Activated CD8-positive, alpha-beta memory T cell treated with anti-CD3 and anti-CD28 coated beads, Interleukin-2, amount 50 U/mL, for 48 hours (primary cell): ENCODE measurements around the gene TBC1D32.
"Not testable (repeated sequence)": the region's sequence is repeated elsewhere in the genome, so short reads cannot be mapped to it uniquely, and the experiment has no call there.

Experiments
- DNase-seq: peaks from one replicate; pipeline ENCODE4 v3.0.0-alpha.2; 2020

The TBC1D32 gene

DNA sequence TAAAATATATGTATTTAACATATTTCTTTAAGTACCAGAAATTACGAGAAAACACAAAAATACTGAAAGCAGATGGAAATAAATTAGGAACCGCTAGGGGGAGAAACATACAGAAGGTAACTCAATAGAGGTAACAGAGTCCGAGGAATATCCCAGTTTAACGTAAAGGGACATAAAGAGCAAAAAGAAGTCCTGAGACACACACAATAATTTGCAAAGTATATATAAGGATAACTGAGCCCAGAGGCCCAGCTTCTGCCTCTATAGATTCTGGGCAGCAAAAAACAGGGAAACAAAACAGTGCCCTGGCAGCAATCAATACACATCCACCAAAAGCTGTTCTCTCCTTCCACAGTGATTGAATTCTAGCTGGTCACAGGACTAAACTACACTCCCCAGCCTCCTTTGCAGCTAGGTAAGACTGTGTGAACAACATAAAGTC lies 15.1 kb downstream of the TBC1D32 start:
- no peak for DNase-seq

DNA sequence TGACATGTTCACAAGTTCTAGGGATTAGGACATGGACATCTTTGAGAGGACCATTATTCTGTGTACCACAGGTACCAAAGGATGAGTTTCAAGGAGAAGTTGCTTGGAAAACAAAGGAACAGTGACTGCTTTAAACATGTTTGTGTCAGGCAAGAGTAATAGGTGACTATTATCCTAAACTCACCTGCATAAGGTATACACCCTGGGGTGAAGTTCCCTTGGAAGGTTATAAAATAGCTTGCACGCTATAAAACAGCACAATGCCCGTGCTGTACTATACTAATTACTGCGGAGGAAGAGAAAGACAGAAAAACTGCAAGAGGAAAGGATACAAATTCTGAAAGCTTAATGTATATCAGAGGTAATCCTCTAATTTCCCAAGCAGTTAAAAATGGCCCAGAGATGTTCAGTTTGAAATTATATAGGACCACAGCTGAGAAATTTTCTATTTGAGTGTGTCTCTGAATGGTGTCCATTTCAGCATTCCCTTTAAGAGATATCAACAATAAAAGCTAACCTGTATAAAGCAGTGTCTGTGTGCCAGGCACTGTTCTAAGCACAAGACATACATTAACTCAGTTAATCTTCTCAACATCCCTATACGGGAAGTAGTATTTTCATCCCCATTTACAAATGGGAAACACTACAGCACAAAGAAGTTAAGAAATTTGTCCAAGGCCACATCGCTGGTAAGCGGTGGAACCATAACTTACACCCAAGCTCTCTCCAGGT lies 19.7 kb downstream of the TBC1D32 start:
- DNase-seq = no peak

DNA sequence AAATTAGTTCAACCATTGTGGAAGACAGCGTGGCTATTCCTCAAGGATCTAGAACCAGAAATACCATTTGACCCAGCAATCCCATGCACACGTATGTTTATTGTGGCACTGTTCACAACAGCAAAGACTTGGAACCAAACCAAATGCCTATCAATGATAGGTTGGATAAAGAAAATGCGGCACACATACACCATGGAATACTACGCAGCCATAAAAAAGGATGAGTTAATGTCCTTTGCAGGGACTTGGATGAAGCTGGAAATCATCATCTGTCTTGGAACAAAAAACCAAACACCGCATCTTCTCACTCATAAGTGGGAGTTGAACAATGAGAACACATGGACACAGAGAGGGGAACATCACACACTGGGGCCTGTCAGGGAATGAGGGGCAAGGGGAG lies 22.5 kb downstream of the TBC1D32 start:
- DNase-seq = not testable (repeated sequence)

DNA sequence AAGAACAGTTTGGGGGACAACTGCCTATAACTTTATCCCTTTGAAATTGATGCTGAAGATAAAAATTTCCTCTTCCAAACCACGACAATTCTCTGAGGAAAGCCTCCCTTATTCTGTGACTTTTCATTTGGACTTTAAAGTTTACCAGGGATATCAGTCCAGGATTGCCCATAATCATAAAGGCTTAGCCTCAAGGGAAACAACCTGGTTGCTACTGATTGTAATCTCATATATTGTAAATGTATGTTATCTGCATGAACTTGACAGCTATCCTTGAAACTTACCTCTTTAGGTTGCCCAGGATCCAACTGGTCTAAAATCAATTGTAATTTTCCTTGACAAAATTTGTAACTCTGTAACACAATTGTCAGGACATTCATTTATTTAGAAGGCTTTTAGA lies 23.8 kb downstream of the TBC1D32 start:
- no peak for DNase-seq

DNA sequence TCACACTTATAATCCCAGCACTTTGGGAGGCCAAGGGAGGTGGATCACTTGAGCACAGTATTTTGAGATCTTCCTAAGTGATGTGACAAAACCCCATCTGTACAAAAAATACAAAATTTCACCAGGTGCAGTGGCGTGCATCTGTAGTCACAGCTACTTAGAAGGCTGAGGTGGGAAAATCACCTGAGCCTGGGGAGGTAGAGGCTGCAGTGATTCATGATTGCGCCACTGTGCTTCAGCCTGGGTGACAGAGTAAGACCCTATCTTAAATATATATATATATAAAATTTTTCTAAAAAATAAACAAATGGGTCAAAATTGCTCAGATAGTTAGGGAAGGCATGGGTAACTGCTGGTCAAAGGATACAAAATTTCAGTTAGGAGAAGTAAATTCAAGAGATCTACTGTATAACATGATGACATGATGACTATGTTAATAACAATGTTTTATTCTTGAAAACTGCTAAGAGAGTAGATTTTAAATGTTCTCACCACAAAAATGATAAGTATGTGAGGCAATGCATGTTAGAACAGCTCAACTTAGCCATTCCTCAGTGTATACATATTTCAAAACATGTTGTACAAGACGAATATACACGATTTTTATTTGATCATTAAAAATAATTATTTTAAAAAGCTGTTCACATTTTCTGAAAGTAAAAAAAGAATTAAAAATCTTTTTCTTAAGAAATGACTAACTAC lies 24.4 kb downstream of the TBC1D32 start:
- no peak for DNase-seq

DNA sequence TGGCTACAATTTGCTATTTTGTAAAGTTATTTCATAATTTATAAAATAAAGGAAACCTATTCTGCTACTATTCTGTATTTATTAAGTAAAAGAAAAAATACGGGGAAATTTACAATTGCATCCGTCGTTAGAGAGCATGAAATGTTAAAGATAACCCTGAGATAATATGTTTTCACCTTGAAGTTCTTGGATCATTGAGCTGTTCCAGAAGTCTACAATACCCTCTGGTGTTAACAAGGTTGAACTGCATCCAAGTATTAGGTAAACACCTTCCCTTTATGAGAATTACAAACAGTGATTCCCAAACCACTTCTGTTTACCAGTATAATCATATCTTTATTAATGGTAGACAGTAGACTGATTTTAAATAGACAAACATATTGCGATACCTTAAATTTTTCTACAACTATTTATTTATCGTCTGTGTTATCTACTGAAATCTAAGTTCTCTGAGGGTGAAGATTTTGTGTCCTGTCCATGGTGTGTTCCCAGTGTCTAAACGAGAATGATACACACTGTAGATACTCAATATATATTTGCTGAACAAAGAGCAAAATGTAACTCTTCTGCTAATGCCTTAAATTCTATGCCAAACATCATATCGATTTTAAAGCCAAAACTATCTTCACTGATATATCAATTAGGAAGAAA lies 28.2 kb downstream of the TBC1D32 start:
- DNase-seq = no peak

DNA sequence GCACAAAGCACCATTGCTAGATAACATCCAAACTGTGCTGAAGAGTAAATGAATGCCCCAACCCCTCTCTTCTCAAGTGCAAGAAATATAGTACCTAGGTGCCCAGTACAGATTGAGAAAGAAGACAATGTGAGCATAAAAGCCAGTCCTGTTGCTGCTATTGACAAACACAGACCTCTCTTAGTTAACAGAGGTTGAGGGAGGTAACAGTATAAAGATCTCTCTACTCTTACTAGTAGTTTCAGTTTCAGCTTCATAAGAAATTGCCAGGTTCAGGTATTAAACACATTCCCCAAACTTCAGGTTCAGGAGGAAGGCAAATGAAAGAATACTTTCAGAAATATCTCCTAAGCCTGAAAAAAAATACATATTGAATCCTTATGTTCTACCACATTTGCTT lies 31.4 kb downstream of the TBC1D32 start:
- DNase-seq = no peak

DNA sequence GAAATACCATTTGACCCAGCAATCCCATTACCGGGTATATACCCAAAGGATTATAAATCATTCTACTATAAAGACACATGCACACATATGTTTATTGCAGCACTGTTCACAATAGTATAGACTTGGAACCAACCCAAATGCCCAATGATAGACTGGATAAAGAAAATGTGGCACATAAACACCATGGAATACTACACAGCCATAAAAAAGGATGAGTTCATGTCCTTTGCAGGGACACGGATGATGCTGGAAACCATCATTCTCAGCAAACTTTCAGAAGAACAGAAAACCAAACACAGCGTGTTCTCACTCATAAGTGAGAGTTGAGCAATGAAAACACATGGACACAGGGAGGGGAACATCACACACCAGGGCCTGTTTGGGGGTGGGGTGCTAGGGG lies 33.1 kb downstream of the TBC1D32 start:
- not testable (repeated sequence) for DNase-seq

DNA sequence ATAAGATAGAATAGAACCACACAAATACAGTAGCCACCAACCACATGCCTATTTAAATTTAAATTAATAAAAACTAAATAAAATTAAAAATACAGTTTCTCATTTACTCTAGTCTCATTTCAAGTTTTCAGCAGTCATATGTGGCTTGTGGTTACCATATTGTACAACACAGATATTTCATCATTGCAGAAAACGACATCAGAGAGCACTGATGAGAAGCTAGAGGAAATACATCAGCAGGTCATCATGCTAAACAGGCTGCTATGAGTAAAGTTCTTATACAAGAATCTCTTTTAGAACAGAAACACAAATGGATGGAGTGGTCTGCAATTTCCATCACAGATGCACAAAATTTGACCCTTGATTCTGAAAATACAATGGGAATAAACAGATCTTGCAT lies 36.6 kb downstream of the TBC1D32 start:
- no peak for DNase-seq

DNA sequence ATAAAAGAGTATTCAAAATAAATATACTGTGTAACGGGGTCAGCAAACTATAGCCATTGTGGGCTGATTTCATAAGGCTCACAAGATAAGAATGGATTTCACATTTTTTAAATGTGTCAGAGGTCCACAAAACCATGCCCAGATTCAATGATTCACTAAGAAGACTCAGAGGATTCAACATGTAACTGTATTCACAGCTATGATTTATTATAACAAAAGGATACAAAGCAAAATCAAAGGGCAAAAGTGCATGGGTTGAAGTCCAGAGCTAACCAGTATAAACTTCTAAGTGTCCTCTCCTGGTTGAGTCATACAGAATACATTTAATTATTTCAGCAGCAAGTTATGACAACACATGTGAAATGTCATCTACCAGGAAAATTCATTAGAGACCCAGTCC lies 49.2 kb downstream of the TBC1D32 start:
- DNase-seq = no peak

DNA sequence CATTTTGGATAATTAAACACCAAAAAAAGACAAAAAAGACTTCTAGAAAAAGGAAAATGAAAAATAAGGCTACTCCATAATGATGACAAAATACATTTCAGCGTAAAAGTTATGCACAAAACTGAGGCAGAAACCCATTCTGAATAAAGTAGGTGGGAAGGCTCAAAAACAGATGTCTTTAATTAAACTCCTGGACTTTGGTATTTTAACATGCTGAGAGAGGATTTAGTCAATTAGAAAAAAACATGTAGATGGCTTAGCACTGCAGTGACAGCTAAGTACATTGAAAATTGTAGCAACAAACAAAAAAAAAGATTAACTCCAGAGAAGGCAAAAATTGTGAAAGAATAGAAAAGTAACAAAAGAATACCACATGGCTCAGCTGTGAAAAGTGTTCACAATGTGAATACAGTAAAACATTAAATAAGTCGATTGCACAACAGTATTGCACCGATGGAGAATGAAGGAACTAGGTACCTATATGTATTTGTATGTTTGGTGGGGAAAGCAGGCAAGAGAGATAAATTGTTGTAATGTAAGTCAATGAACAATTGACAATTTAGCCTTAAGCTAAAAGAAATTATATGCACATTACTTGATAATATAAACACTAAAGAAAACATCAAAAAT lies 59.5 kb downstream of the TBC1D32 start:
- DNase-seq = no peak

DNA sequence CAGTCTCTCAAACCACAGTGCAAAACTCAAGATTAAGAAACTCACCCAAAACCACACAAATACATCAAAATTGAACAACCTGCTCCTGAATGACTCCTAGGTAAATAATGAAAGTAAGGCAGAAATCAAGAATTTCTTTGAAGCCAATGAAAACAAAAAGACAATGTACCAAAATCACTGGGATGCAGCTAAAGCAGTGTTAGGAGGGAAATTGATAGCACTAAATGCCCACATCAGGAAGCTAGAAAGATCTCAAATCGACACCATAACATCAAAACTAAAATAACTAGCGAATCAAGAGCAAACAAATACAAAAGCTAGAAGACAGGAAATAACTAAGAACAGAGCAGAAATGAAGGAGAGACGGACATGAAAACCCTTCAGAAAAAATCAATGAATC lies 70.5 kb downstream of the TBC1D32 start:
- no peak for DNase-seq

DNA sequence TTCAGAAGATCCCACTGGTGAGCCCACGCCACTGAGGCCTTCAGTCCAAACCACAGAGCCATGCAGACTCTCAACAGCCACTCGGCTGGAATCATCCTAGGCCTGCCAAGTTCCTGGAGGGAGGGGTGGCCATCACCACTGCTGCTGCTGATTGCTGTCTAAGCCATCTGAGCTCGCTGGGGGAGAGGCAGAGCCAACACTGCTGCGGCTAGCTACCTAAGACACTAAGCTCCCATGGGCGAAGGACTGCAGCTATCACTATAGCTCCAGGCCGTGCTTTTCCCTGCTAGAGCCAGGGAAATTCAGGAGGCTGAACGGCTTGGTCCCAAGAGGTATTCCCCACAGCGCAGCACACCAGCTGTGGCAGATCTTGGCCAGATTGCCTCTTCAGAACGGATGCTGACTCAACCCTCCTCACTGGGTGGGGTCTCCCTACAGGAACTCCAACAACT lies 73.6 kb downstream of the TBC1D32 start:
- DNase-seq = no peak

DNA sequence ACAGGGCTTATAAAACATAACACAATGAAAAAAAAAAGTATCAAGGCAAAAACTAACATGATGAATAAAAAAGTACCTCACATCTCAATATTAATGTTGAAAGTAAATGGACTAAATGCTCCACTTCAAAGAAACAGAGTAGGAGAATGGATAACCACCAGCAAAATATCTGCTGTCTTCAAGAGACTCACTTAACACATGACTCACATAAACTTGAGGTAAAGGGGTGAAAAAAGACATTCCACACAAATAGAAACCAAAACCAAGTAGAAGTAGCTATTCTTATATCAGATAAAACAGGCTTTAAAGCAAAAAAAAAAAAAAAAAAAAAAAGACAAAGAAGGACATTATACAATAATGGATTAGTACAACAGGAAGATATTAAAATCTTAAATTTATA lies 86.9 kb downstream of the TBC1D32 start:
- no peak for DNase-seq

DNA sequence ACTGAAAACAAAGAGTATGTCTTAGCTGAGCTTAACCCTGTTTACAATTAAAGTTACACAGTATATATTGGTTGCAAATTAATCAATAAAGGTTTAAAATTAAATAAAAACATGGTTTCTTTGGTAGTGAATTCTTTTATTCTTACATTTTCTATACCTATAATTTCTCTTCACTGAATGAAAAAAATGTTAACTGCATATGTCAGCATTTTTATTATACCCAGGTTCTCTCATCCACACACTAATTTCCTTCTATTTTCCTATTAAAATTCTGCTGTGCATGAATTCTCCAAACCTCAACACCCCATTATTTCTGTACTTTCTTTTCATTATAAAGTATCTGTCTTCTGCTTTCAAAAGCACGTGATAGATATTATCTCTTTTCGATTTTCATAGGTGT lies 91.9 kb downstream of the TBC1D32 start:
- DNase-seq = no peak

DNA sequence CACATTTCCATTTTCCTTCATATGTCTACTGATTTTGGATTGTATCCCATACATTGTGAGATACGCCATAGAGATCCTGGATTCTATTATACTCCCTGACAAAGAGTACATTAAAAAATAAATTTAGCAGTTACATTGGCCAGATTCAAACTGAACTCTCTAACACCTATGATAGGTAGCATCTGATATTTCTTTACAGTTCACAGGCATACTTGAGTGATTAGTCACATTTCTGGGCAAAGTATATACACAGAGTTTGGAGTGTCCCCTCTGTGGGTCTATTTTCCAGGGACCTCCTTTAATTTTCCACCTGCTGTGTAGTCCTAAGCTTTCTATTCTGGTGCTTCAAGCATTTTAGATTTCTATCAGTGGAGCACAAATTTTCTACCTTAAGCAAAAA lies 96.4 kb downstream of the TBC1D32 start:
- DNase-seq = no peak

DNA sequence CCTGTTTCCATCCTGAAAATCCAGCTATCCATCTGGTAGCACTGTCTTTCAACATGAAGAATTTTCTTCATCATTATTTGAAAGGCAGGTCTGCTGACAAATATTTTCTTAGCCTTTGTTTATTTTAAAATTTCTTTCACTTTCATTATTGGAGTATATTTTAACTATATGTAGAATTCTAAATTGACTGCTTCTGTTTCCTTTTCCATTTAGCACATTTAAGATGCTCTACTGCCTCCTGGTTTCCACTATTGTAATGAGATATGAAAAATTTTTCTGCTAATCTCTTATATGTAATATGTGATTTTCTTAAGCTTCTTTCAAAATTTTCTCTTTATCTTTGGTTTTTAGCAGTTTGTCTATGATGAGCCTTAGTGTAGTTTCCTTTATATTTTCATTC lies 97.3 kb downstream of the TBC1D32 start:
- DNase-seq = no peak

DNA sequence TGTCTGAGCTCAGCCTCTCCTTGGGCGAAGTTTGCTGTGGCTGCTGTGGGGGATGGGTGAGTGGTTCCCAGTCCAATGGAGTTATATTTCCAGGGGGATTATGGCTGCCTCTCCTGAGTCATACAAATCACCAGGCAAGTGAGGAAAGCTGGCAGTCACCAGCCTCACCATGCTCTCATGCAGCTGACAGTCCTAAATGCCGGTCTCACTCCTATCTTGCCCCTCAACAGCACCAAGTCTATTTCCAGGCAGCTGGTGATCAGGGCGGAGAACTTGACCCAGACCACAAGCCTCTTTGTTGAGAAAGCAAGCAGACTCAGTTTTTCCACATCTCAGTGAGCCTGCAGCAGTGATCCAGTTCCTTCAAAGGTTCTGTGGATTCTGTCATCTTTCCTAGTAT lies 98.9 kb downstream of the TBC1D32 start:
- DNase-seq = no peak

DNA sequence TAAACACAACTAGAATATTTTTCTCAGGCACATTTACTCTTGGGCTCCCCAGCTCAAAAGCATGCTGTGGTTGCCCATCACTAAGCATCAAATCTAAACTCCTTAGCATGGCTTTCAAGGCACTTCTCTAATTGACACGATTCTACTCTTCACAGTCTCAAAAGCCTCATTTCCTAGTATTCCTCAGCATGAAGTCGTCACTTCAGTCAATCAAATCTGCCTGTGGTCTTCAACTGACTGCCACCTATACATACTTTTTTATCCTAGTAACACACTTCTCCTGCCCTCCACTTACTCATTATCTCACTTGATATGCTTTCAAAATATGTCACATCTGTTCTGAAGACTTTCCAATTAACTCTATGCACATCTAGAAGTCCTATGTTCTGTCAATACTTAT lies 110.3 kb downstream of the TBC1D32 start:
- DNase-seq = no peak

DNA sequence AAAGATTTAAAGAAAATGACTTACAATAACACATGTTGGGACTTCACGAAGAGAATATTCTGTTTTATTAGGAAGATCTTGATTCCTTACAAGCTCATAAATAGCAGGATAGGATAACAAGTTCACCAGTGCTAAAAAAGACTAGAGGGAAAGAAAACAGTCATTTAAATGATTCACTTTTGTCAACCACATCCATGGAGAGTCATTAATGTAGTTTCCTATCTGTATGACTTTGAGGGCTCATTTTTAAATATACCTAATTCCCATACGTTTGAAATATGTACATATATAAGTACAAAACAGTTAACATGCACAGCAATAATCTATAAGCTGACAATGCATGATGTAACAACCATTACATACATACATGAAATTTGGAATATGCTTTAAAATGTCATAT lies 111.1 kb downstream of the TBC1D32 start:
- DNase-seq = no peak

DNA sequence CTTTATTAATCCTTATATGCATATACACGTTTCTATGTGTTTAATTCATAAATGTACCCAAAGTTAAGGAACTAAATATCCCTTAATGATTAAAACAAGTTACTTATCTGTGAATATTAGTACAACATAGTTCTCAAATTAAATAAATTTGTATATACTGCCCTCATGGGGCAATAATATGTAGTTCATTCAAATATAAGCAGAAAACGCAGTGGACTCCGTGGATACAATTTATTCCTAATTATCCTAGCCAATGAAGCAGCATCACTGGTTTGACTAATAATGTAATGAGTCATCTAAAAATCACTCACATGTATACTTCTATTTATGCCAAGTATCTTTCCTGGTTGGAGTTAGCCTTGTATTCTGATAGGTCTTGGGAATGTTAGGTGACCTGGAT lies 111.6 kb downstream of the TBC1D32 start:
- no peak for DNase-seq

DNA sequence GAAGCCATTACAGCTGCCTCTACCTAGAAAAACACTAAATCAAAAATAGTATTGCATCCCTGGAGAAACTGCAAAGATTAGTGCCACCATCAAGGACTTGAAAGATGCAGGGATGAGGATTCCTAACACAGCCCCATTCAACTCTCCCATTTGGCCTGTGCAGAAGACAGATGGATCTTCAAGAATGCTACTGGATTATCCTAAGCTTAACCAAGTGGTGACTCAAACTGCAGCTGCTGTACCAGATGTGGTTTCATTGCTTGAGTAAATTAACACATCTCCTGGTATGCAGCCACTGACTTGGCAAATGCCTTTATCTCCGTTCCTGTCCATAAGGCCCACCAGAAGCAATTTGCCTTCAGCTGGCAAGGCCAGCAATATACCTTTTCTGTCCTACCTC lies 117.4 kb downstream of the TBC1D32 start:
- no peak for DNase-seq

DNA sequence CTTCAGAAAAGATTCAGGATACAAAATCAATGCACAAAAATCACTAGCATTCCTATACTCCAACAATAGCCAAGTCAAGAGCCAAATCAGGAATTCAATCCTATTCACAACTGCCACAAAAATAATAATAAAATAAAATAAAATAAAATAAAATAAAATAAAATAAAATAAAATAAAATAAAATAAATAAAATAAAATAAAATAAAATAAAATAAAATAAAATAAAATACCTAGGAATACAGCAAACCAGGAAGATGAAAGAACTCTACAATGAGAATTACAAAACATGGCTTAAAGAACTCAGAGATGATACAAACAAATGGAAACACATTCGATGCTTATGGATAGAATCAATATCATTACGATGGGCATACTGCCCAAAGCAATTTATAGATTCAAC lies 120.9 kb downstream of the TBC1D32 start:
- DNase-seq = not testable (repeated sequence)

DNA sequence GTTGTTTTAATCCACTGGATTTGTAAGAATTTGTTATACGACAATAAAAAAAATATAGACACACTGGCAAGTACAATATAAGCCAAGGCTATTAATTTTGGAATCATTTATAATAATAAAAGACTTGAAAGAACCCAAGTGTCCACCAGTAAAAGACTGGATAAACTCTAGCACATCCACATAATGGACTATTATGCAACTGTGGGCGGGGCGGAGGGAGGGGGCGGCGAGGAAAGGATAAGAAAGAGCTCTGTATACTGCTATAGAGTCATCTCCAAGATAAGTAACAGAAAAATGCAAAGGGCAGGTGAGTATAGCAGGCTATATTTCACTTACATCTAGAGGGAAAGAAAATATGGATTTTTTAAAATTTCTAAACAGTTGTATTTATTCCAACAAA lies 123.3 kb downstream of the TBC1D32 start:
- no peak for DNase-seq
